HG03565 (cell line): ENCODE measurements around the gene SYNGAP1.
"Not testable (repeated sequence)": the region's sequence is repeated elsewhere in the genome, so short reads cannot be mapped to it uniquely, and the experiment has no call there.

Source experiments
- ATAC-seq: cut with Tn5 transposase; IDR thresholded peaks from one replicate; pipeline ENCODE4 v1.9.1; 2021; ENCODE audit warnings: mild to moderate bottlenecking, moderate library complexity; ENCODE audit not compliant: unreplicated experiment

SYNGAP1 gene

GRCh38 chr6:33419580-33420490, at the start of gene SYNGAP1:
Gene SYNGAP1 (plus strand): TSS chr6:33420065. CDS start chr6:33420265, 200 bp downstream.
- no peak for ATAC-seq

DNA sequence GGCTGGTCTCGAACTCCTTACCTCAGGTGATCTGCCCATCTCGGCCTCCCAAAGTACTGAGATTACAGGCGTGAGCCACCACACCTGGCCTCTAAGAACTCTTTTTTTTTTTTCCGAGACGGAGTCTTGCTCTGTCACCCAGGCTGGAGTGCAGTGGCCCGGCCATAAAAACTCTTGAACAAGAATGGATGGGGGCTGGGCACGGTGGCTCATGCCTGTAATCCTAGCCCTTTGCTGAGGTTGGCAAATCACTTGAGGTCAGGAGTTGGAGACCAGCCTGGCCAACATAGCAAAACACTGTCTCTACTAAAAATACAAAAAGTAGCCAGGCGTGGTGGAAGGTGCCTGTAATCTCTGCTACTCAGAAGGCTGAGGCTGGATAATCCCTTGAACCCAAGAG, 48.0 kb upstream of the SYNGAP1 start:
- not testable (repeated sequence) for ATAC-seq

DNA sequence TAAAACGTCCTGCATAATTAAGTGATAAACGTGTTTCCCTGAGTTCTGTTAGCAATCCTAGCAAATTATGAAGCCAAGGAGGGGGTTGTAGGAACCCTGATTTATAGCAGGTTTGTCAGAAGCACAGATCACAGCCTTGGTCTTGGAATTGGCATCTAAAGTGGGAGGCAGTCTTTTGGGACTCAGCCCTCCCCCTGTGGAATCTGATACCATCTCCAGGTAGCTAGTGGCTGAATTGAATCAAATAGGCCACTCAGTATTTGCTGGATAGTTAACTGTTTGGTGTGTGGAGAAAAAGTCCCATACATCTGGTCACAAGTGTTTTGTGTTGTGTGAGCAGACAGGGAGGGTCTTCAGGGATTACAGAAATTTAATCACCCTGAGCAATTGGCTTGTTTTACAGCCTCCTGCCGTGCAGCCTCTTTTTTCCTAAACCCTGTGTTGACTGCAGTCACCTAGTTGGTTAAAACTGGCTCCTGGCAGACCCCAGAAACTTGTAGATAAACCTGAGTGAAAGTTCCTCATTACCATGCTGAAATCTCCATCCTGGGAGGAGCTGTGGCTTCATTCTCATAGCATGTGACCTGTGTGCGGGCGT, 47.2 kb upstream of the SYNGAP1 start:
- no peak for ATAC-seq

DNA sequence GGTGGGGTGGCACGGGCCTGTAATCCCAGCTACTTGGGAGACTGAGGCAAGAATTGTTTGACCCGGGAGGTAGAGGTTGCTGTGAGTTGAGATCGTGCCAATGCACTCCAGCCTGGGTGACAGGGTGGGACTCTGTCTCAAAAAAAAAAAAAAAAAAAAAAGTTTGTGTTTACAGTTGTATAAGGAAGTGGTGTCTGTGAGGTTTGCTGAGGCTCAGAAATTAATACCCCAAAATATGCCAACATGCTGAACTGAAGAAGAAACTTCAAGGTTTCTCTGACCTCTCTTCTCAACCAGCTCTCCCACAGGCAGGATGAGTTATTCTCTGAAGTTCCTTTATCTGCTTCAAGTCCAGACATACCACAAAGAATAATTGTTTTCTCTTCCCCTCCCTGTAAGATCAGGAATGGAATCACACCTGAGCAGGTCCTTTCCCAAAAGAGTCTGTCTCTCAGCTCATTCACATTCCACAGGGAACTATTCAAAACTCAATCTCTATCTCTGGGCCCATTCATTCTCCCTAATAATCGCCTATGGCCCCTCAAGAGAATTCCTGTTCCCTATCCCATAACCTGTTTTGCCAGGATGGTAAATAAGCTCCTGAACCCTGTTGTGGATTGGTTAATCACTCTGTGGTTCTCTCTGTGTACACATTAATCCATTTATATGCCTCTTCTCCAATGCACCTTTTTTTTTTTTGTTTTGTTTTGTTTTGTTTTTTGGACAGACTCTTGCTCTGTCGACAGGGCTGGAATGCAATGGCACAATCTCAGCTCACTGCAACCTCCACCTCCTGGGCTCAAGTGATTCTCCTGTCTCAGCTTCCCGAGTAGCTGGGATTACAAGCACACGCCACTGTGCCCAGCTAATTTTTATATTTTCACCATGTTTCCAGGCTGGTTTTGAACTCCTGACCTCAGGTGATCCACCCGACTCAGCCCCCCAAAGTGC, 45.6 kb upstream of the SYNGAP1 start:
- no peak for ATAC-seq

- ATAC-seq, result no peak
These were observed 44.7 kb upstream of the SYNGAP1 start for GRCh38 chr6:33375143-33375671.

- no peak for ATAC-seq
These were observed 42.7 kb upstream of the SYNGAP1 start for GRCh38 chr6:33377171-33377570.

DNA sequence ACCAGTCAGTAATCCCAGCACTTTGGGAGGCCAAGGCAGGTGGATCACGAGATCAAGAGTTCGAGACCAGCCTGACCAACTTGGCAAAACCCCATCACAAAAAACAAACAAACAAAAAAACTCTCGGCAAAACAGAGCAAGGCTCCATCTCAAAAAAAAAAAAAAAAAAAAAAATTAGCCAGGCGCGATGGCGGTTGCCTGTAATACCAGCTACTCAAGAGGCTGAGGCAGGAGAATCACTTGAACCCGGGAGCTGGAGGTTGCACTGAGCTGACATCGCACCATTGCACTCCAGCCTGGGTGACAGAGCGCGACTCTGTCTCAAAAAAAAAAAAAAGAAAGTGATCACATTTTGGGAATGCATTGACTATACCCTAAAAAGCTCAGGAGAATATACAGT, 40.7 kb upstream of the SYNGAP1 start:
- ATAC-seq, result not testable (repeated sequence)

- no peak for ATAC-seq
These were observed 39.4 kb upstream of the SYNGAP1 start for GRCh38 chr6:33380272-33380981.

DNA sequence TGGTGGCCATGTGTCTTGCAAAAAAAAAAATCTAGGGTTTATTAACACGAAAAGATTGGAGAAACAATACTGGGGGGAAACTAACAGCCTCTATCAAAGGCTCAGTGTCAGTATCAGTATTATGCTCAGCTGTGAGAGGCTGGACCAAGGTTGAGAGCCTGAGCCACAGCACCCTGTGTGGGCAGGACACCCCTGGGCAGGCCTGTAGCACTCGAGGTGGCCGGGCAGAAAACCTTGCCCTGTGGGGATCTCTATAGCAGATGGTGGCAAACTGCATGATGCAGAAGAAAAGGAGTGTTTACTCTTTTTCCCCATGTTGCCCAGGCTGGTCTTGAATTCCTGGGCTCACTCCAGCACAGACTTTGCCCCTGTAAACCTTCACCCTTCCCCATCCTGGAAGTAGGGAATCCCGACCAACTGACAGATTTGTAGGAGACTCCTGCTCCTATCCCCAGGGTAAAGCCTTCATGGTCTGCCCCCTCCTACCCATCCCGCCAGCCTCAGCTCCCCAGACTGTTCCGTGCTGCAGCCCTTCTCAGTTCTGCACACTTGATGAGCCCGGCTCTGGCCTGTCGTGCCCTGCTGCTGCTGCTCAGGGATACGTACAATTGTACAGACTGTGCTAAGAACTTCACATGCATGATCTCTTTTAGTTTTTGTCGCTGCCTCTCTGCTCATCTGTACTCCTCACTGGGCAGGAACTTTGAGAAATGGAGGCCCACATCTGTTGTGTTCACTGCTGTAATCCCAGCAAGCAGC, 36.3 kb upstream of the SYNGAP1 start:
- ATAC-seq, result no peak

- ATAC-seq, result no peak
These were observed 35.3 kb upstream of the SYNGAP1 start for GRCh38 chr6:33384581-33385020.

- ATAC-seq, result no peak
These were observed 29.7 kb upstream of the SYNGAP1 start for GRCh38 chr6:33390173-33390572.

- ATAC-seq, result no peak
These were observed 29.0 kb upstream of the SYNGAP1 start for GRCh38 chr6:33390767-33391277.

- ATAC-seq, result peak; percentile 79
These were observed 28.5 kb upstream of the SYNGAP1 start, which contains the start of gene KIFC1 for GRCh38 chr6:33391278-33391921. Gene KIFC1 (plus strand): TSS chr6:33391823. CDS start chr6:33391986, 163 bp downstream.

DNA sequence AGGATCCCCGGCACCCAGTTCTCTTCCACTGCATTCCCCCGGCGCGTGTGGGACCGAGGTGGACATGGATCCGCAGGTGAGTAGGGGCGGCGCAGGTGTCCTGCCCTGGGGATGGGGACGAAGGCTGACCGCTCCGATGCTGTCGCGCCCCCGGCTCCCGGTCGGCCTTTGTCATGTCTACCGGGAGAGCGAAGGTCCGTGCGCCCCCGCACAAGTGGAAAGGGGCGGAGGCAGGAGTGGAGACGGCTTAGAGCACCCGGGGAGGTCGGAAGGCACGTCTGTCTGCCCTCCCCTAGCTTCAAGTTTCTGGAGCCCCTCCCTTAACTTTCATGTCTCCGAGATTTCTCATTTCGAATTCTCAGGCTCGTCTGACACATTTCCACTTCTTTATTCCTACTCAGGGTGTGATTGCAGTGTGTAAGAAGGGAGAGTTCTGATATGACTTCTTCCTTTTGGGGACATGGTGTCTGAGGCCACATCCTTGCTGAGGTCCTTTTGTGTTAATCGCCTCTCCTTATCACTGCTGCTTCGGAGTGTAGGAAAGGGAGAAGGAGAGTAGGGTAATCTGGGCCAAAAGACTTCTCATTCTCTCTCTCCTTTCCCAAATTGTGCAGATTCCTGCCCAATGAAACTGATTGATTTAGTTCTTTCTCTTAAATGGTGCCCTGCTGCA, 27.8 kb upstream of the SYNGAP1 start:
- ATAC-seq, result peak; percentile 2

DNA sequence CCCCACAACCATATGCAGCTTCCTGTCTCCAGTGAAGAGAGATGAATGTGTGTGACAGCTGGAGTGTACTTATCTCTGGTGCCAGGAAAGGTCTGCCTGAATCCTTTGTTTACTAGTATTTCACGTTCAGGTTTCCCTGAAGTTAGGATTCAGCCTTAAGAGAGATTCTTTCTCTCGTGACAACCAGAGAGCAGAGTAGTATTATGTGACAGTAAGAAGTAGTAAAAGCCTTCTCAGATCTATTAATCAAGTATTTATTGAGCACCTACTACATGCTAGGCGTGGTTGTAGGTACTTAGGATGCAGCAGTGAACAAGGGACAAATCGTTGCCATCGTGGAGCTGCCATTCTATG, 27.3 kb upstream of the SYNGAP1 start:
- no peak for ATAC-seq

DNA sequence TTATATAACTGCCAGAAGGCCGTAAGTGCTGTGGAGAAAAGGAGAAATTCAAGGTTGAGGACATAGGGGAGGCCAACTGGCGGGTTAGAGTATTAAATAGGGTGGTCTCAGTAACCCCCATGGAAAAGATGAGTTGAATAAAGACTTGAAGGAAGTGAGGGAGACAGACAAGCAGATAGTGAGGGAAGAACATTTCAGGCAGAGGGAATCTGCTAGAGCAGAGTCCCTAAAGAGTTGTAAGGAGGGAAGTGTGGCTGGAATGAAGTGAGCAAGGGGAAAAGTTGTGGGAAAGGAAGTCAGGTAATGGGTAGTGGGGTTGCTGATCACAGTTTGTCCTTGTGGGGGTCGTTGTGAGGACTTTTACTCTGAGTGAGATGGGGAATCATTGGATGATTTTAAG, 26.9 kb upstream of the SYNGAP1 start:
- no peak for ATAC-seq

GRCh38 chr6:33397541-33397940, 22.3 kb upstream of the SYNGAP1 start:
- no peak for ATAC-seq

DNA sequence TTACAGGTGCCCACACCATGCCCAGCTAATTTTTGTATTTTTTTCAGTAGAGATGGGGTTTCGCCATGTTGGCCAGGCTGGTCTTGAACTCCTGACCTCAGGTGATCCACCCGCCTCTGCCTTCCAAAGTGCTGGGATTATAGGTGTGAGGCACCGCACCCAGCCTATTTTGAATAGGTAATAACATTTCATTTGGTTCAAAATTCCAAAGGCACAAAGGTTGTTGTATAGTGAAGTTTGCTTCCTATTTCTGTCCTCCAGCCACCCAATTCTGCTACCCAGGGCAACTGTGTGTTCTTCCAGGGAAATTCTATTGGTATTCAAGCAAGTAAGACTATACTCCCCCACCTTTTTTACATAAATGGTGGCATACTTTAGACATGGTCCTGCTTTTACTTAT, 21.3 kb upstream of the SYNGAP1 start:
- not testable (repeated sequence) for ATAC-seq
